GM18507 (cell line): ENCODE measurements around the gene GTSE1.

Experiments
- DNase-seq: peaks from one replicate; pipeline ENCODE4 v3.0.0; 2011; ENCODE audit warnings: low read depth; ENCODE audit not compliant: insufficient read length; ENCODE audit errors: extremely low spot score
- FAIRE-seq: peaks from 2 replicates; lab custom pipeline; 2011; peaks lifted over from hg19 to GRCh38; lab: Jason Lieb, UNC

GTSE1 gene

GRCh38 chr22:46372686-46373085 is 76.0 kb downstream of the GTSE1 start:
- DNase-seq = no peak

DNA sequence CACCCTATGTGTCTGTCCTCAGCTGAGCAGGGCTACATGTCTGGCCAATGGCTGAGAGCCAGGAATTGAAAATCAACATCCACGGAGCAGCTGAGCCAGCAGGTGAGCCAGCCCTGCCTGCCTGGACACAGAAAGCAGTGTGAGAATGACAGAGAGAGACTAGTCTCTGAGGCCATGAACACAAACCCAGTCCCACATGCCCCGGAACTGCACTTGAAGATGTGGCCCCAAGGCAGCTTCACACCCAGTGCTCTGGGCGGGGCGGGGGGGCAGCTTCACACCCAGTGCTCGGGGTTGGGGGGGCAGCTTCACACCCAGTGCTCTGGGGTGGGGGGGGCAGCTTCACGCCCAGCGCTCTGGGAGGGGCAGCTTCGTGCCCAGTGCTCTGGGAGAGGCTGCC is 76.5 kb downstream of the GTSE1 start:
- no peak for FAIRE-seq
- DNase-seq = no peak

More at GRCh38 chr22:46372686-46373085, 76.0 kb downstream of the GTSE1 start:
- FAIRE-seq = no peak

DNA sequence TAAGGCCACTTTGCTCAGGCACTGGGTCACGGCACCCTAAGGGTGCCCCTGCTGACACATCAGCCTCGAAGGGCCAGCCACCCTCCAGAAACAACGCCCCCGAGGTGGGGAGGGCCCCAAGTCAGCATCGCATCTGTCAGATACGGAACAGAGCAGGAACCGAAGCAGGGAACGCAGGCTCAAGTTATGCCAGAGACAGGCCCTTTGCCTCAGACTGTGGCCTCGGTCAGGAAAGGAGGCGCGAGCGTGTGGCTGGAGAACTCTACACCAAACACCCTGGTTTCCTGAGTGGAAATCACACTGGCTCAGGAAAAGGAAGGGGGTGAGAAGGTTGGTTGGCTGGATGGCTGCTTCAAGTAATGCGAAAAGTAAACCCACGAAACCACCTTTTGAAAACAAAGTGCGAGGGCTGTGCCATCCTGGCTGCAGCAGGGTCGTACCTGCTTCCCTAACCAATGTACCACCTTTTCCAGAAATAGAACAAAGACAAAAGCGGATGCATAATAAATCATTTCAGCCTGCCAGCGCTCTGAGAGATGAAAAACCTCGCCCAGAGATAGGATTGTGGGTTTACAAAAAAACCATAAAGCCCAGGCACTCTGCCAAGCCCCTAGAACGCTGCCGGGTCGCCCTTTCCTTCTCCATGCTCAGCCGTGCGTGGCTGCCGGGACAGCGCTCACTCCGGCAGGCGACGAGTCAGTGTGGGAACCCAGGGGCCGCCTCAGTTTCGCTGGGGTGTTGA is 77.4 kb downstream of the GTSE1 start:
- FAIRE-seq (no peak), DNase-seq (no peak)

DNA sequence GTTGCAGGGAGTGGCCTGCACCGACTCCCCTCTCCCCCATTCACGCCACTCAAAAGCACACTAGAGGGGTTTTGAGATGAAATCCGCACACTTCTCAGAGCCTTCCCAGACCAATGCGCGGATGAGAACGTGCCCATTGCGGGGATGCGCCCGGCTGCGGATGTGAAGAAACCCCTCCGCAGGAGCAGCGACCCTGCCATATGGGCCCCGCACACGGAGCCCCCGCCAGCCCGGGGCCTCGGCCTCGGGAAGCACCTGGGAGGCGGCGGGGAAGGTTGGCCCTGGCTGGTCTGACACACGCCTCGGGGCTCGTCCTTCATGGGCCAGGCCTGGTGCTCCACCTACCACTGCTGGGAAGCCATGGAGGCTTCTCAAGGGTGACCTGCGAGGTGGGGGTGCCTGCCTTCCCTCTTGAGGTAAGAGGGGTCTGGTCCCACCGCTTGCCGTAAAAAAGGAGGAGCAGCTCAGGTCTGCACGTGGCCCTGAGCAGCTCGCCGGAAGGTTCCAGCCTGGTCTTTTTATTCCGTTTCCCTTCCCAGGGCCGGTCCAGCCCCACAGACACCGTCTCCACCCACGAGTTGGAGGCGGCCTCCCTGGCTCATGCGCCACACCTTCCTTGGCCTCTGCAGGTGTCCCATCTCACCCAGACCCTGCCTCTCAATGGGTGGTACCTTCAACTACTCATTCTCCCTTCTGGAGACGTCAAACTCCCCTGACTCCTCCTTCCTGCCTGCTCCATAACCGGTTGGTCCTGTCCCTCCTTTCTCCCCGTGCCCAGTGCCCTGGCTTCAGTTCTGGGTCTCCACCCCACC is 78.2 kb downstream of the GTSE1 start:
- DNase-seq = no peak
- FAIRE-seq = no peak

- DNase-seq = no peak
- no peak for FAIRE-seq
Observed at GRCh38 chr22:46376111-46376510, 79.4 kb downstream of the GTSE1 start.

- no peak for FAIRE-seq
- no peak for DNase-seq
Observed at GRCh38 chr22:46376908-46377524, 80.3 kb downstream of the GTSE1 start.

DNA sequence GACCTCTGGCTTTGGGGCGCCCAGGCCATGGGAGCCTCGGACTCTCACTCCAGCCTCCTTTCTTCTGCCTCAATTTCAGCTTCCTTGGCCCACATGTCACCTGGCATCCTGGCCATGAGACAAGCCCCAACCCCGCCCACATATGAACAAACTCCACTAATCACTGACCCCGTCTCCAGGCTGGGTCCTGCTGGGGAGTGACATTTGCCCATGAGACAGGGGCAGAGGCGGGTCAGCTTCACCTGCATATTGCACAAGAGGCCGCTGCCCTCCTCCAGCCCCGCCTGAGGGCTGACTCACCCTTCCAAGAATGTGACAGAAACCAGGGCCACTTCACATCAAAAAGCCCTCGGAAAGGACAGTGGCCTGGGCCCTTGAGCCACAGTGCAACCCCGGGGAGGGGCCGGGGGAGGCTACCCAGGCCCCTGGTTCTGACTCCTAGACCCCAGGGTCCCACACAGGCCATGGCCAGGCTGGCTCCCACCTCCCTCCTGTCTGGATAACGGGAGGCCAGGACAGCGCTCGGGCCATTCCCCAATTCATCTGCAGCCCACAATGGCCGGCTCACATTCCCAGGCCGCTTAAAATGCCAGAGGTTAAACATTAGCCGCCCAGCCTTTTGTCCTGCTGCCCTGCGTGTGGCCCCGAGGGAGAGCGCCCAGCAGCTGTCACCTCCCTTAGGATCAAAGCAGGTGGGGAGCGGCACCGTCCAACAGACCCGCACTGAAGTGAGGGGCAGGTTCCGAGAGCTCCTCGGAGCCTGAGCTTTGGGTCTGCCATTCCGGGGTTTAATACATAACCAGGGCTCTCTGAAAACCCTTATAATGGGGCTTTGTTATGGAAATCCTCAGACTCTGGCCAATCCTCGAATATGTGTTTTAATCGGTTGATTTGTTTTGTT is 81.1 kb downstream of the GTSE1 start:
- no peak for FAIRE-seq
- DNase-seq = no peak

- DNase-seq (no peak), FAIRE-seq (no peak)
Observed at GRCh38 chr22:46378426-46379065, 81.9 kb downstream of the GTSE1 start.

DNA sequence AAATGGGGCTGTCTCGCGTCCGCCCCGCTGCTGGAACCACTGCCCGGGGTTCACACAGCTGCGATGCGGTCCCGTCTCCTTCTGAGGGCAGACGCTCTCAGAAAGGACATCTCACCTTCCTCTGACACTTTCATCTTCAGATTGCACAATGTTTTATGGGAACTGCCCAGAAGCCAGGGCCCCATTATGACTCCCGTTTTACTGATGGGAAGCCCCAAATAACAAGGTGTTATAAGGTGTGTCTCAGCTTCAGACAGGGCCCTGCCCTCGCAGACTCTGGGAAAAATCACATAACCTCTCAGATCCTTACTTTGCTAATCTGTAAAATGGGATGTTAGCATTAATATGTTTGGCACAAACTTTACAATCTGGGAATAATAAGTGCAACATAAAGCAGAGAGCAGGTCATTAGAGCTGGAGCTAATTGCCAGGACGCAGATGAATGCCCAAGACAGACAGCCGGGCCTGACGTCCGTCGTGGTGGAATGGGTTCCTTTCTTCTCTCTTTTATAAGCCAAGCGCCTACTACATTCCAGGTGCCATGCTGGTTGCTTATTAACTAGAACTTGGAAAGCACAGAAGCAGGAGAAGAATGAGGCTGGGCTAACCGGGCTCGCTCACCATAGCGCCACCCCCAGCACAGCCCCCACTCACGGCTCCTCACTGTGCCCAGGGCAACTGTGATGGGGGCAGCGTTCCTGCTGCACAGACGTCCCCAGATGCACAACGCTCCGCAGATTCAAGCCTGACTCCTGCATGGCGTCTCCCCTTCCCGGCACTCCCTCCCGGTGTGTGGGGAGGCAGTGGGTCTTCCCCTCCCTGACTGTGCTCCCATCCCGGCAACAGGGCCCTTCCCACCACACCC is 82.6 kb downstream of the GTSE1 start:
- FAIRE-seq = no peak
- no peak for DNase-seq

GRCh38 chr22:46380069-46380468 is 83.4 kb downstream of the GTSE1 start:
- DNase-seq (no peak), FAIRE-seq (no peak)
